ENCODE data around the gene DDX10.

Gene DDX10

DNA sequence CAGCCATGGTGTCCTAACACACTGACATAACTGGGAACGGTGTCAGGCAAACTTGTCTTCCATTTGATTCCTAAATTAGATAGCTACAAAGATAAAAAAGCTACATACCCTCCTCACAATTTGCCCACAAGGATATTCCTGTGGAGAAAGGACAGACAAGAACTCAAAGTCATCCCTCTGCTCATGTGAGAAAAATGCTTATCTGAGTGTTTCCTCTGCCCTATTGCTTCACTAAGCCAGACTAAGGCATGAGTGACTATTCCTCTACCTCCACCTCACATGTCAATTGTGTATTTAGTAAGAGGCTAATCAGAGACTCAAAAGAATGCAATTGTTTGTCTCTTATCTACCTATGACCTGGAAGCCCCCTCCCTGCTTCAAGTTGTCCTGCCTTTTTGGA is 247.7 kb downstream of the DDX10 start:
- Histone ChIP-seq H3K27ac (replicated peaks) (no peak overlapping the region), H3K4me3 (replicated peaks; ENCODE audit: insufficient read depth, low read length) (no peak overlapping the region), H3K27me3 (ENCODE audit: insufficient read depth, poor library complexity, severe bottlenecking) (no peaks in the 10 kb centered on the region)
- TF ChIP-seq CTCF (IDR thresholded peaks at IDR 0.05; ENCODE audit: insufficient read depth, low read length) (no peak), GABPA (IDR thresholded peaks at IDR 0.05; ENCODE audit: low read depth) (no peak), SPI1 (IDR thresholded peaks at IDR 0.05; ENCODE audit: borderline replicate concordance, low read depth) (no peak), POLR2AphosphoS5 (IDR thresholded peaks at IDR 0.05; ENCODE audit: low read depth) (no peak)
- TF ChIP-seq, protein P1, sequence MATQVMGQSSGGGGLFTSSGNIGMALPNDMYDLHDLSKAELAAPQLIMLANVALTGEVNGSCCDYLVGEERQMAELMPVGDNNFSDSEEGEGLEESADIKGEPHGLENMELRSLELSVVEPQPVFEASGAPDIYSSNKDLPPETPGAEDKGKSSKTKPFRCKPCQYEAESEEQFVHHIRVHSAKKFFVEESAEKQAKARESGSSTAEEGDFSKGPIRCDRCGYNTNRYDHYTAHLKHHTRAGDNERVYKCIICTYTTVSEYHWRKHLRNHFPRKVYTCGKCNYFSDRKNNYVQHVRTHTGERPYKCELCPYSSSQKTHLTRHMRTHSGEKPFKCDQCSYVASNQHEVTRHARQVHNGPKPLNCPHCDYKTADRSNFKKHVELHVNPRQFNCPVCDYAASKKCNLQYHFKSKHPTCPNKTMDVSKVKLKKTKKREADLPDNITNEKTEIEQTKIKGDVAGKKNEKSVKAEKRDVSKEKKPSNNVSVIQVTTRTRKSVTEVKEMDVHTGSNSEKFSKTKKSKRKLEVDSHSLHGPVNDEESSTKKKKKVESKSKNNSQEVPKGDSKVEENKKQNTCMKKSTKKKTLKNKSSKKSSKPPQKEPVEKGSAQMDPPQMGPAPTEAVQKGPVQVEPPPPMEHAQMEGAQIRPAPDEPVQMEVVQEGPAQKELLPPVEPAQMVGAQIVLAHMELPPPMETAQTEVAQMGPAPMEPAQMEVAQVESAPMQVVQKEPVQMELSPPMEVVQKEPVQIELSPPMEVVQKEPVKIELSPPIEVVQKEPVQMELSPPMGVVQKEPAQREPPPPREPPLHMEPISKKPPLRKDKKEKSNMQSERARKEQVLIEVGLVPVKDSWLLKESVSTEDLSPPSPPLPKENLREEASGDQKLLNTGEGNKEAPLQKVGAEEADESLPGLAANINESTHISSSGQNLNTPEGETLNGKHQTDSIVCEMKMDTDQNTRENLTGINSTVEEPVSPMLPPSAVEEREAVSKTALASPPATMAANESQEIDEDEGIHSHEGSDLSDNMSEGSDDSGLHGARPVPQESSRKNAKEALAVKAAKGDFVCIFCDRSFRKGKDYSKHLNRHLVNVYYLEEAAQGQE (IDR thresholded peaks at IDR 0.05; ENCODE audit: insufficient replicate concordance, low read depth) = no peak
- no peak for DNase-seq (ENCODE audit: low read depth in 1 of 2, low spot score in 1 of 2)

DNA sequence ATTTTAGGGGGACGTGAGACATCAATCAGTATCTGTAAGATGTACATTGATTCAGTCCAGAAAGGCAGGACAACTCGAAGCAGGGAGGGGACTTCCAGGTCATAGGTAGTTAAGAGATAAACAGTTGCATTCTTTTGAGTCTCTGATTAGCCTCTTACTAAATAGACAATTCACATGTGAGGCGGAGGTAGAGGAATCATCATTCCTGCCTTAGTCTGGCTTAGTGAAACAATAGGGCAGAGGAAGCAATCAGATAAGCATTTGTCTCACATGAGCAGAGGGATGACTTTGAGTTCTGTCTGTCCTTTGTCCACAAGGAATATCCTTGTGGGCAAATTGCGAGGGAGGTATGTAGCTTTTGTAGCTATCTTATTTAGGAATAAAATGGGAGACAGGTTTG is 248.3 kb downstream of the DDX10 start:
- Histone ChIP-seq H3K4me3 (replicated peaks; ENCODE audit: insufficient read depth, low read length) (no peak overlapping the region), H3K27ac (replicated peaks) (no peak overlapping the region), H3K27me3 (ENCODE audit: insufficient read depth, poor library complexity, severe bottlenecking) (no peaks in the 10 kb centered on the region)
- DNase-seq (ENCODE audit: low read depth in 1 of 2, low spot score in 1 of 2) = no peak
- TF ChIP-seq, protein P1 (IDR thresholded peaks at IDR 0.05; ENCODE audit: insufficient replicate concordance, low read depth) = no peak
- TF ChIP-seq CTCF (IDR thresholded peaks at IDR 0.05; ENCODE audit: insufficient read depth, low read length) = no peak
- no peak for TF ChIP-seq GABPA (IDR thresholded peaks at IDR 0.05; ENCODE audit: low read depth)
- TF ChIP-seq SPI1 (IDR thresholded peaks at IDR 0.05; ENCODE audit: borderline replicate concordance, low read depth) = no peak
- TF ChIP-seq POLR2AphosphoS5 (IDR thresholded peaks at IDR 0.05; ENCODE audit: low read depth) = no peak

GRCh38 chr11:108914211-108914610 is 249.3 kb downstream of the DDX10 start:
- Histone ChIP-seq H3K27me3 (ENCODE audit: insufficient read depth, poor library complexity, severe bottlenecking) (no peaks in the 10 kb centered on the region), H3K4me3 (replicated peaks; ENCODE audit: insufficient read depth, low read length) (no peak overlapping the region), H3K27ac (replicated peaks) (no peak overlapping the region)
- TF ChIP-seq GABPA (IDR thresholded peaks at IDR 0.05; ENCODE audit: low read depth) (no peak), POLR2AphosphoS5 (IDR thresholded peaks at IDR 0.05; ENCODE audit: low read depth) (no peak), SPI1 (IDR thresholded peaks at IDR 0.05; ENCODE audit: borderline replicate concordance, low read depth) (no peak), CTCF (IDR thresholded peaks at IDR 0.05; ENCODE audit: insufficient read depth, low read length) (no peak)
- DNase-seq (ENCODE audit: low read depth in 1 of 2, low spot score in 1 of 2) = no peak

DNA sequence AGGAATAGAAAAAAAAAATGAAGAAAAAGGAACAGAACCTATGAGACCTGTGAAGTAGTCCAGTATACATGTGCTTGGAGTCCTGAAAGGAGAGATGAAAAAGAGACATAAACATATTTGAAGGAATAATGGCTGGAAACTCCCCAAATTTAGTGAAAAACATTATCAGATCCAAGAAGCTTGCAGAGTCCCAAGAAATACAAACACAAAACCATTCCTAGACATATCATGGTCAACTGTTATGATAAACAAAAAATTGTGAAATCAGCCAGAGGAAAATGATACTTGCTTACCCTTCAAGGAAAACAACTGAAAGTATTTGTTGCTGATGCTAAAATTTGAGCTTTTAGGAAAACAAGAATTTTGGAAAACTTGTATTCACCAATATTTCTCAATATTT is 250.1 kb downstream of the DDX10 start:
- no peak overlapping the region for H3K4me3 ChIP-seq (replicated peaks; ENCODE audit: insufficient read depth, low read length)
- DNase-seq (ENCODE audit: low read depth in 1 of 2, low spot score in 1 of 2) = no peak
- no peaks in the 10 kb centered on the region for H3K27me3 ChIP-seq (ENCODE audit: insufficient read depth, poor library complexity, severe bottlenecking)
- H3K27ac ChIP-seq (replicated peaks) = no peak overlapping the region
- TF ChIP-seq POLR2AphosphoS5 (IDR thresholded peaks at IDR 0.05; ENCODE audit: low read depth) = no peak
- no peak for TF ChIP-seq CTCF (IDR thresholded peaks at IDR 0.05; ENCODE audit: insufficient read depth, low read length)
- TF ChIP-seq GABPA (IDR thresholded peaks at IDR 0.05; ENCODE audit: low read depth) = no peak
- TF ChIP-seq SPI1 (IDR thresholded peaks at IDR 0.05; ENCODE audit: borderline replicate concordance, low read depth) = no peak
- TF ChIP-seq, protein P1 (IDR thresholded peaks at IDR 0.05; ENCODE audit: insufficient replicate concordance, low read depth) = no peak

Measured in HL-60 (cell line).